Measurements from ENCODE around the gene ITIH3. TPM values are rescaled to one million over a fixed set of nuclear protein-coding genes. Genes with fewer than 3 reads are reported as not detected.

ITIH3 gene
- total and polyA plus RNA-seq, 4 donors = 507 to 1,326 (median 909) TPM

- TF ChIP-seq YY1 (IDR thresholded peaks at IDR 0.05) = peak; percentile 73
- TF ChIP-seq JUND (IDR thresholded peaks at IDR 0.05) = no peak
- peak; percentile 78 for TF ChIP-seq FOXA2 (IDR thresholded peaks at IDR 0.05)
- peak; percentile 61 to 66 for TF ChIP-seq RXRA (IDR thresholded peaks at IDR 0.05)
Observed at GRCh38 chr3:52777127-52777958, 17.3 kb upstream of the ITIH3 start, which contains the start of gene ITIH1 (continued).

GRCh38 chr3:52777959-52778805 lies 16.4 kb upstream of the ITIH3 start:
- Histone ChIP-seq H3K9me3 (ENCODE audit: control insufficient read depth in 4 of 4, low read length in 3 of 4) (no peaks in the 10 kb centered on the region), H3K27ac (ENCODE audit: low read depth in 1 of 2, low read length in 2 of 2) (peak overlapping the region; percentile 92 to 99), H3K36me3 (ENCODE audit: control insufficient read depth in 4 of 4, insufficient read depth in 3 of 4, low read depth in 1 of 4, low read length in 3 of 4) (peaks cover 4 to 20% (median 12%) of the 10 kb centered on the region in 4 donors), H3K4me3 (ENCODE audit: low read depth in 1 of 3, low read length in 3 of 3) (peak overlapping the region; percentile 49 to 86 (median 73)), H3K27me3 (ENCODE audit: control insufficient read depth in 4 of 4, insufficient read depth in 4 of 4, low read length in 3 of 4) (no peaks in the 10 kb centered on the region), H3K4me1 (ENCODE audit: control insufficient read depth in 4 of 4, insufficient read depth in 4 of 4, low read length in 3 of 4) (peaks cover 14 to 80% (median 62%) of the 10 kb centered on the region in 4 donors), H3K9ac (ENCODE audit: low read depth in 1 of 2, low read length in 2 of 2) (peak overlapping the region; percentile 76 to 97)
- 31% methylated on average over 17 of the region's 17 CpGs for WGBS
- DNase-seq (ENCODE audit: low spot score) = peak; percentile 33
- TF ChIP-seq ZBTB33 (IDR thresholded peaks at IDR 0.05) (no peak), HNF4A (conservative IDR thresholded peaks at IDR 0.05) (peak; percentile 64 to 74), FOXA1 (IDR thresholded peaks at IDR 0.05) (no peak), RXRA (IDR thresholded peaks at IDR 0.05) (peak; percentile 36 to 80), SP1 (IDR thresholded peaks at IDR 0.05) (peak; percentile 49), EGR1 (IDR thresholded peaks at IDR 0.05; ENCODE audit: low read depth in 2 of 2) (no peak), GABPA (IDR thresholded peaks at IDR 0.05 in 1 of 2, conservative IDR thresholded peaks at IDR 0.05 in 1 of 2) (no peak), YY1 (IDR thresholded peaks at IDR 0.05) (peak; percentile 51), CTCF (IDR thresholded peaks at IDR 0.05; ENCODE audit: low read depth, low read length, missing input control) (no peak), REST (IDR thresholded peaks at IDR 0.05) (peak; percentile 56), NR2F2 (IDR thresholded peaks at IDR 0.05) (no peak), HNF4G (IDR thresholded peaks at IDR 0.05) (no peak), TAF1 (conservative IDR thresholded peaks at IDR 0.05) (peak; percentile 46), RAD21 (IDR thresholded peaks at IDR 0.05) (peak; percentile 16 to 23), MAX (IDR thresholded peaks at IDR 0.05) (no peak)
